IPS-18c (cell line): ENCODE measurements around the gene DVL1.
A peak's percentile ranks its signal among the peaks of the same experiment; 100 is the strongest.

ENCODE experiments used
- H3K4me3 ChIP-seq: 2 replicates; pipeline ENCODE4 v1.7.0; 2013; ENCODE audit warnings: low read depth, mild to moderate bottlenecking, low read length, moderate library complexity; ENCODE audit not compliant: insufficient read depth
- H3K9me3 ChIP-seq: one replicate; pipeline ENCODE4 v1.6.1; 2013; ENCODE audit warnings: mild to moderate bottlenecking, low read length, moderate library complexity; ENCODE audit not compliant: control insufficient read depth, insufficient read depth

The DVL1 gene

GRCh38 chr1:1347663-1348419, 1.4 kb downstream of the DVL1 start:
- H3K9me3 ChIP-seq, result peaks cover 3% of the 10 kb centered on the region
- peak overlapping the region; percentile 74 for H3K4me3 ChIP-seq

- H3K9me3 ChIP-seq, result peaks cover 3% of the 10 kb centered on the region
- H3K4me3 ChIP-seq, result peak overlapping the region; percentile 74
Observed at GRCh38 chr1:1347026-1347595, 2.1 kb downstream of the DVL1 start.

- H3K4me3 ChIP-seq, result no peak overlapping the region
- peaks cover 3% of the 10 kb centered on the region for H3K9me3 ChIP-seq
Observed at GRCh38 chr1:1346501-1346890, 2.7 kb downstream of the DVL1 start.

GRCh38 chr1:1345860-1346500, 3.2 kb downstream of the DVL1 start:
- peaks cover 3% of the 10 kb centered on the region for H3K9me3 ChIP-seq
- no peak overlapping the region for H3K4me3 ChIP-seq

- Histone ChIP-seq H3K4me3 (no peak overlapping the region), H3K9me3 (peaks cover 3% of the 10 kb centered on the region)
Observed at GRCh38 chr1:1345384-1345783, 3.8 kb downstream of the DVL1 start.

- Histone ChIP-seq H3K4me3 (no peak overlapping the region), H3K9me3 (peaks cover 3% of the 10 kb centered on the region)
Observed at GRCh38 chr1:1344655-1345361, 4.4 kb downstream of the DVL1 start.

GRCh38 chr1:1343811-1344421, 5.3 kb downstream of the DVL1 start:
- Histone ChIP-seq H3K9me3 (no peaks in the 10 kb centered on the region), H3K4me3 (no peak overlapping the region)

GRCh38 chr1:1342584-1343115, 6.6 kb downstream of the DVL1 start:
- no peak overlapping the region for H3K4me3 ChIP-seq
- H3K9me3 ChIP-seq, result no peaks in the 10 kb centered on the region

GRCh38 chr1:1342061-1342562, 7.1 kb downstream of the DVL1 start:
- H3K9me3 ChIP-seq, result no peaks in the 10 kb centered on the region
- H3K4me3 ChIP-seq, result no peak overlapping the region

GRCh38 chr1:1341549-1342021, 7.6 kb downstream of the DVL1 start:
- Histone ChIP-seq H3K9me3 (no peaks in the 10 kb centered on the region), H3K4me3 (no peak overlapping the region)

GRCh38 chr1:1340791-1341548, 8.2 kb downstream of the DVL1 start:
- Histone ChIP-seq H3K9me3 (no peaks in the 10 kb centered on the region), H3K4me3 (no peak overlapping the region)

GRCh38 chr1:1340185-1340584, 9.0 kb downstream of the DVL1 start:
- no peaks in the 10 kb centered on the region for H3K9me3 ChIP-seq
- no peak overlapping the region for H3K4me3 ChIP-seq

- Histone ChIP-seq H3K9me3 (no peaks in the 10 kb centered on the region), H3K4me3 (no peak overlapping the region)
Observed at GRCh38 chr1:1338278-1338677, 10.9 kb downstream of the DVL1 start.

GRCh38 chr1:1337793-1338147, 11.4 kb downstream of the DVL1 start:
- Histone ChIP-seq H3K9me3 (no peaks in the 10 kb centered on the region), H3K4me3 (no peak overlapping the region)

- no peak overlapping the region for H3K4me3 ChIP-seq
- no peaks in the 10 kb centered on the region for H3K9me3 ChIP-seq
Observed at GRCh38 chr1:1336931-1337792, 12.1 kb downstream of the DVL1 start.

GRCh38 chr1:1336446-1336845, 12.8 kb downstream of the DVL1 start:
- no peaks in the 10 kb centered on the region for H3K9me3 ChIP-seq
- H3K4me3 ChIP-seq, result no peak overlapping the region
